ENCODE results near the gene SMTNL2. TPM values are rescaled to one million over a fixed set of nuclear protein-coding genes. Genes with fewer than 3 reads are reported as not detected.

Gene SMTNL2
- polyA plus RNA-seq, 1 of the 3 experiments (the other 2 are of a cell fraction), result not detected

GRCh38 chr17:4576161-4576558 is 8.2 kb upstream of the SMTNL2 start:
- CTCF ChIA-PET, result interaction anchor here (1.3 to 5.6 kb wide), 3 partner anchors 9 to 50 kb away, joined by 4 to 28 read pairs (median 25); no protein-coding TSS in a partner anchor

DNA sequence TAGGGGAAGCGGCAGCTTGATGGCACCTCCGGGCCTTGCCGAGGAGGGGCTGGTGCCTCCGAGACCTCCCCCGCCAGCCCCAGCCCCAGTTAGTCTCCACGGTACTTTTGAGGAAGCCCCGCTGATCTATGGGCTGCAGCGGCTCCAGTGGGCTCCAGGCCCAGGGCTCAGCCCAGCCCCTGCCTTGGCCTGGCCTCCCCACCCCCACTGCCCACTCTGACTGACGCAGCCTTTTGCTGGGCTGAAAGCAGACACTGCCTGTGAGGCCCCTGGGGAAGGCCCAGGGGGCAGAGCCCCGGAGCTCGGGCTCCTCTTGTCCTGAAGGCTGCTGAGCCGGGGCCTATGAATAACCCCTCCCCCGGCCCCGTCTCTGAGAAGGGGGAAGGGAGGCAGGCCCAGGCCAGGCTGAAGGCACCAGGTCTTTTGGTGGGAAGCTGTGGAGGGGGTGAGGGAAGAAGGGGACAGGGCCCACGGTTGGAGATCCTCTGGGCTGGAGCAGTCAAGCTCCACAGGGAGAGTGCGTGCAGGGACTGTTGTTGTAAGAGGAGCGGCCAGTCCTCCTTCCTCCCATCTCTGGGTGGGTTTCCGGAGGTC is 7.5 kb upstream of the SMTNL2 start:
- no peak overlapping the region for H3K27ac ChIP-seq (ENCODE audit: low read depth in 2 of 2, low read length in 1 of 2)
- no peaks in the 10 kb centered on the region for H3F3A ChIP-seq (replicated peaks; ENCODE audit: insufficient read depth)
- H2AFZ ChIP-seq (ENCODE audit: low read depth), result no peak overlapping the region
- no peaks in the 10 kb centered on the region for H3K9me3 ChIP-seq
- WGBS (ENCODE audit: low lambda C conversion rate), result 61% methylated on average over 15 of the region's 18 CpGs
- H3K4me1 ChIP-seq (ENCODE audit: control insufficient read depth in 1 of 2, insufficient read depth in 2 of 2, low read depth in 1 of 2, low read length in 1 of 2), result no peaks in the 10 kb centered on the region
- POLR2A ChIA-PET, result interaction anchor here (0.6 kb wide), 1 partner anchor 11 kb away, joined by 3 read pairs; no protein-coding TSS in a partner anchor
- CTCF ChIA-PET, result interaction anchor here (1.3 to 5.6 kb wide), 3 partner anchors 10 to 49 kb away, joined by 4 to 28 read pairs (median 25); no protein-coding TSS in a partner anchor
- no peaks in the 10 kb centered on the region for H3K9me2 ChIP-seq
- H3K4me2 ChIP-seq, result no peak overlapping the region
- DNase-seq, result no peak
- no peak overlapping the region for H3K4me3 ChIP-seq (ENCODE audit: low read depth in 2 of 2, low read length in 1 of 2)
- H3K79me2 ChIP-seq (ENCODE audit: insufficient read depth), result no peaks in the 10 kb centered on the region
- no peak overlapping the region for H3K9ac ChIP-seq
- peaks cover 15% of the 10 kb centered on the region; the same call in 1 of the 2 replicates for H3K27me3 ChIP-seq (ENCODE audit: insufficient read depth)
- no peaks in the 10 kb centered on the region for H3K36me3 ChIP-seq (replicated peaks in 1 of 2; ENCODE audit: control insufficient read depth in 1 of 2, insufficient read depth in 2 of 2, low read length in 1 of 2)
- TF ChIP-seq GATA2 (CRISPR knock-in tag; IDR thresholded peaks at IDR 0.05) (no peak), MXI1 (IDR thresholded peaks at IDR 0.05; ENCODE audit: low read depth, low read length) (no peak), ZBTB33 (IDR thresholded peaks at IDR 0.05; ENCODE audit: borderline replicate concordance, low read depth) (no peak), FOSL2 (IDR thresholded peaks at IDR 0.05; ENCODE audit: borderline replicate concordance, low read depth) (no peak), TAF1 (IDR thresholded peaks at IDR 0.05; ENCODE audit: borderline replicate concordance, low read depth, low read length) (no peak), EP300 (IDR thresholded peaks at IDR 0.05; ENCODE audit: borderline replicate concordance in 1 of 2, low read depth in 1 of 2, low read length in 1 of 2) (no peak), SMC3 (IDR thresholded peaks at IDR 0.05; ENCODE audit: low read depth, low read length) (no peak), SIN3A (IDR thresholded peaks at IDR 0.05; ENCODE audit: borderline replicate concordance, low read depth, low read length) (no peak), EZH2phosphoT487 (IDR thresholded peaks at IDR 0.05; ENCODE audit: borderline replicate concordance, low read depth) (no peak), RAD21 (IDR thresholded peaks at IDR 0.05; ENCODE audit: low read length) (no peak), FOXM1 (IDR thresholded peaks at IDR 0.05; ENCODE audit: low read depth) (no peak), ELF1 (IDR thresholded peaks at IDR 0.05) (no peak), FOXJ3 (CRISPR knock-in tag; IDR thresholded peaks at IDR 0.05) (no peak)
- TF ChIP-seq, protein P1, sequence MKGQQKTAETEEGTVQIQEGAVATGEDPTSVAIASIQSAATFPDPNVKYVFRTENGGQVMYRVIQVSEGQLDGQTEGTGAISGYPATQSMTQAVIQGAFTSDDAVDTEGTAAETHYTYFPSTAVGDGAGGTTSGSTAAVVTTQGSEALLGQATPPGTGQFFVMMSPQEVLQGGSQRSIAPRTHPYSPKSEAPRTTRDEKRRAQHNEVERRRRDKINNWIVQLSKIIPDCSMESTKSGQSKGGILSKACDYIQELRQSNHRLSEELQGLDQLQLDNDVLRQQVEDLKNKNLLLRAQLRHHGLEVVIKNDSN (IDR thresholded peaks at IDR 0.05; ENCODE audit: borderline replicate concordance, low read depth), result no peak
- H4K20me1 ChIP-seq (ENCODE audit: insufficient read depth), result no peaks in the 10 kb centered on the region

More at GRCh38 chr17:4576161-4576558, 8.2 kb upstream of the SMTNL2 start:
- H3K9me2 ChIP-seq, result no peaks in the 10 kb centered on the region
- no peaks in the 10 kb centered on the region for H3K79me2 ChIP-seq (ENCODE audit: insufficient read depth)
- TF ChIP-seq, protein P2, sequence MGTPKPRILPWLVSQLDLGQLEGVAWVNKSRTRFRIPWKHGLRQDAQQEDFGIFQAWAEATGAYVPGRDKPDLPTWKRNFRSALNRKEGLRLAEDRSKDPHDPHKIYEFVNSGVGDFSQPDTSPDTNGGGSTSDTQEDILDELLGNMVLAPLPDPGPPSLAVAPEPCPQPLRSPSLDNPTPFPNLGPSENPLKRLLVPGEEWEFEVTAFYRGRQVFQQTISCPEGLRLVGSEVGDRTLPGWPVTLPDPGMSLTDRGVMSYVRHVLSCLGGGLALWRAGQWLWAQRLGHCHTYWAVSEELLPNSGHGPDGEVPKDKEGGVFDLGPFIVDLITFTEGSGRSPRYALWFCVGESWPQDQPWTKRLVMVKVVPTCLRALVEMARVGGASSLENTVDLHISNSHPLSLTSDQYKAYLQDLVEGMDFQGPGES (IDR thresholded peaks at IDR 0.05; ENCODE audit: low read depth, low read length), result no peak
- TF ChIP-seq MEF2A (IDR thresholded peaks at IDR 0.05; ENCODE audit: borderline replicate concordance, low read depth), result no peak
- H3K27me3 ChIP-seq (ENCODE audit: insufficient read depth), result peaks cover 13% of the 10 kb centered on the region; the same call in 1 of the 2 replicates
- H3K36me3 ChIP-seq (replicated peaks in 1 of 2; ENCODE audit: control insufficient read depth in 1 of 2, insufficient read depth in 2 of 2, low read length in 1 of 2), result no peaks in the 10 kb centered on the region
- no peak overlapping the region for H3K4me2 ChIP-seq
- DNase-seq, result no peak
- no peak overlapping the region for H2AFZ ChIP-seq (ENCODE audit: low read depth)
- POLR2A ChIA-PET, result no interaction called here
- no peaks in the 10 kb centered on the region for H3F3A ChIP-seq (replicated peaks; ENCODE audit: insufficient read depth)
- H3K9ac ChIP-seq, result no peak overlapping the region
- H3K27ac ChIP-seq (ENCODE audit: low read depth in 2 of 2, low read length in 1 of 2), result no peak overlapping the region
- H3K4me1 ChIP-seq (ENCODE audit: control insufficient read depth in 1 of 2, insufficient read depth in 2 of 2, low read depth in 1 of 2, low read length in 1 of 2), result no peaks in the 10 kb centered on the region
- H3K4me3 ChIP-seq (ENCODE audit: low read depth in 2 of 2, low read length in 1 of 2), result no peak overlapping the region
- no peaks in the 10 kb centered on the region for H4K20me1 ChIP-seq (ENCODE audit: insufficient read depth)
- 71% methylated on average over 6 of the region's 6 CpGs for WGBS (ENCODE audit: low lambda C conversion rate)
- H3K9me3 ChIP-seq, result no peaks in the 10 kb centered on the region

Measured in SK-N-SH (cell line).